AG09309 (cell line): ENCODE measurements around the gene SLC2A8.
A peak's percentile ranks its signal among the peaks of the same experiment; 100 is the strongest.

Source experiments
- DNase-seq: peaks from one replicate; pipeline ENCODE4 v3.0.0-alpha.2; 2010; ENCODE audit warnings: low read depth
- H3K4me3 ChIP-seq: 2 replicates; pipeline ENCODE4 v1.5.1; 2011; ENCODE audit warnings: mild to moderate bottlenecking, low read depth, low read length, moderate library complexity; ENCODE audit not compliant: control insufficient read depth
- CTCF ChIP-seq: IDR thresholded peaks from 2 replicates; pipeline ENCODE4 v1.5.1; 2011; ENCODE audit warnings: mild to moderate bottlenecking, low read depth, low read length, inconsistent platforms; ENCODE audit not compliant: insufficient read depth, control insufficient read depth; ENCODE audit errors: missing control alignments

The SLC2A8 gene

GRCh38 chr9:127386981-127387380 lies 10.0 kb upstream of the SLC2A8 start:
- TF ChIP-seq CTCF = no peak
- H3K4me3 ChIP-seq = no peak overlapping the region
- no peak for DNase-seq

- no peak for TF ChIP-seq CTCF
- no peak overlapping the region for H3K4me3 ChIP-seq
These were observed 8.7 kb upstream of the SLC2A8 start for GRCh38 chr9:127388037-127388855.

GRCh38 chr9:127388856-127389238 lies 8.1 kb upstream of the SLC2A8 start:
- DNase-seq = no peak
- TF ChIP-seq CTCF = no peak
- H3K4me3 ChIP-seq = no peak overlapping the region

More at GRCh38 chr9:127388037-127388855, 8.7 kb upstream of the SLC2A8 start:
- peak; percentile 91 for DNase-seq

- no peak for TF ChIP-seq CTCF
- no peak for DNase-seq
- H3K4me3 ChIP-seq = no peak overlapping the region
These were observed 7.4 kb upstream of the SLC2A8 start for GRCh38 chr9:127389381-127390247.

GRCh38 chr9:127390248-127390545 lies 6.8 kb upstream of the SLC2A8 start:
- no peak for DNase-seq
- no peak for TF ChIP-seq CTCF
- no peak overlapping the region for H3K4me3 ChIP-seq

GRCh38 chr9:127390563-127390962 lies 6.4 kb upstream of the SLC2A8 start:
- no peak for DNase-seq
- no peak for TF ChIP-seq CTCF
- no peak overlapping the region for H3K4me3 ChIP-seq
